GM19468 (cell line): ENCODE results near the gene RAC2.

Experiments used
- ATAC-seq: cut with Tn5 transposase; IDR thresholded peaks from one replicate; pipeline ENCODE4 v1.9.1; 2021; ENCODE audit warnings: mild to moderate bottlenecking, moderate library complexity, moderate number of reproducible peaks; ENCODE audit not compliant: unreplicated experiment; ENCODE audit errors: extremely low read depth

RAC2 gene

GRCh38 chr22:37194750-37195149 is 49.3 kb downstream of the RAC2 start:
- no peak for ATAC-seq

- no peak for ATAC-seq
Observed at GRCh38 chr22:37193629-37194191, 50.4 kb downstream of the RAC2 start.

GRCh38 chr22:37192741-37193140 is 51.3 kb downstream of the RAC2 start:
- no peak for ATAC-seq

- no peak for ATAC-seq
Observed at GRCh38 chr22:37192204-37192603, 51.9 kb downstream of the RAC2 start.

GRCh38 chr22:37190262-37190780 is 53.7 kb downstream of the RAC2 start:
- ATAC-seq, result no peak

- no peak for ATAC-seq
Observed at GRCh38 chr22:37188901-37189466, 55.1 kb downstream of the RAC2 start.

GRCh38 chr22:37187891-37188761 is 55.9 kb downstream of the RAC2 start, which contains the start of gene C1QTNF6:
C1QTNF6 (minus strand) TSS chr22:37188247; CDS start chr22:37188213, 34 bp downstream.
- no peak for ATAC-seq

- ATAC-seq, result no peak
Observed at GRCh38 chr22:37187552-37187890, 56.5 kb downstream of the RAC2 start.

GRCh38 chr22:37186997-37187522 is 57.0 kb downstream of the RAC2 start:
- ATAC-seq, result no peak

- ATAC-seq, result no peak
Observed at GRCh38 chr22:37186228-37186996, 57.7 kb downstream of the RAC2 start.

- ATAC-seq, result no peak
Observed at GRCh38 chr22:37185646-37186227, 58.3 kb downstream of the RAC2 start.

GRCh38 chr22:37184816-37185541 is 59.1 kb downstream of the RAC2 start:
- ATAC-seq, result no peak

GRCh38 chr22:37184380-37184755 is 59.7 kb downstream of the RAC2 start:
- ATAC-seq, result no peak

GRCh38 chr22:37183432-37184379 is 60.4 kb downstream of the RAC2 start:
- ATAC-seq, result no peak

GRCh38 chr22:37182949-37183245 is 61.2 kb downstream of the RAC2 start:
- no peak for ATAC-seq

GRCh38 chr22:37182101-37182948 is 61.7 kb downstream of the RAC2 start:
- no peak for ATAC-seq

GRCh38 chr22:37181681-37182080 is 62.4 kb downstream of the RAC2 start:
- no peak for ATAC-seq
